SK-N-SH treated with all-trans-retinoic acid at 6 μM for 48 hours (cell line): ENCODE measurements around the gene KLF13.

Experiments used
- CREB5 ChIP-seq: fragments of 250-450 bp; sonication (Bioruptor Pico); IDR thresholded peaks from 2 replicates; pipeline ENCODE4 v1.5.1; 2020; ENCODE audit warnings: low read depth, mild to moderate bottlenecking, moderate library complexity
- GLIS3 ChIP-seq: fragments of 250-450 bp; sonication (Bioruptor Pico); IDR thresholded peaks from 2 replicates; pipeline ENCODE4 v1.5.0; 2020; ENCODE audit warnings: mild to moderate bottlenecking, moderate library complexity
- ISL1 ChIP-seq: fragments of 250-450 bp; sonication (Bioruptor Pico); IDR thresholded peaks from 2 replicates; pipeline ENCODE4 v2.1.2; 2022; ENCODE audit warnings: mild to moderate bottlenecking, moderate library complexity
- POU6F1 ChIP-seq: fragments of 250-450 bp; sonication (Bioruptor Pico); IDR thresholded peaks from 2 replicates; pipeline ENCODE4 v1.8.0; 2021; ENCODE audit warnings: low read depth, mild to moderate bottlenecking, moderate library complexity, borderline replicate concordance
- PPARA ChIP-seq: fragments of 250-450 bp; sonication (Bioruptor Pico); IDR thresholded peaks from 2 replicates; pipeline ENCODE4 v1.5.0; 2020; ENCODE audit warnings: mild to moderate bottlenecking, borderline replicate concordance
- RARB ChIP-seq: fragments of 250-450 bp; sonication (Bioruptor Pico); IDR thresholded peaks from 2 replicates; pipeline ENCODE4 v1.8.0; 2021; ENCODE audit warnings: mild to moderate bottlenecking, moderate library complexity
- SNAI2 ChIP-seq: fragments of 250-450 bp; sonication (Bioruptor Pico); IDR thresholded peaks from 2 replicates; pipeline ENCODE4 v1.5.0; 2020; ENCODE audit warnings: mild to moderate bottlenecking, moderate library complexity
- TOX ChIP-seq: fragments of 250-450 bp; sonication (Bioruptor Pico); IDR thresholded peaks from 2 replicates; pipeline ENCODE4 v1.8.0; 2021; ENCODE audit warnings: mild to moderate bottlenecking, moderate library complexity, borderline replicate concordance
- TSHZ2 ChIP-seq: fragments of 250-450 bp; sonication (Bioruptor Pico); IDR thresholded peaks from 2 replicates; pipeline ENCODE4 v1.5.0; 2020; ENCODE audit warnings: mild to moderate bottlenecking, moderate library complexity
- ZC3H10 ChIP-seq: fragments of 250-450 bp; sonication (Bioruptor Pico); IDR thresholded peaks from 2 replicates; pipeline ENCODE4 v1.5.1; 2021; ENCODE audit warnings: mild to moderate bottlenecking, moderate library complexity
- ZNF565 ChIP-seq: fragments of 450-650 bp; formaldehyde crosslinking; conservative IDR thresholded peaks from 2 replicates; pipeline ENCODE4 v1.5.0; 2020; ENCODE audit warnings: low read depth, mild to moderate bottlenecking, moderate library complexity

- TF ChIP-seq ZNF565 (CRISPR knock-in tag) (no peak), ISL1 (no peak), POU6F1 (no peak), TOX (CRISPR knock-in tag) (no peak), CREB5 (CRISPR knock-in tag) (no peak), ZC3H10 (CRISPR knock-in tag) (no peak), GLIS3 (CRISPR knock-in tag) (no peak), RARB (CRISPR knock-in tag) (no peak), TSHZ2 (CRISPR knock-in tag) (no peak), PPARA (CRISPR knock-in tag) (no peak), SNAI2 (no peak)
Measured at GRCh38 chr15:31340047-31340446, 13.4 kb downstream of the KLF13 start.
